ENCODE results near the gene ALDH1B1.

The ALDH1B1 gene

GRCh38 chr9:38417003-38417945 is 24.8 kb downstream of the ALDH1B1 start:
- no peak for DNase-seq

GRCh38 chr9:38418366-38418765 is 25.9 kb downstream of the ALDH1B1 start:
- DNase-seq, result no peak

GRCh38 chr9:38419181-38419580 is 26.7 kb downstream of the ALDH1B1 start:
- DNase-seq, result no peak

DNA sequence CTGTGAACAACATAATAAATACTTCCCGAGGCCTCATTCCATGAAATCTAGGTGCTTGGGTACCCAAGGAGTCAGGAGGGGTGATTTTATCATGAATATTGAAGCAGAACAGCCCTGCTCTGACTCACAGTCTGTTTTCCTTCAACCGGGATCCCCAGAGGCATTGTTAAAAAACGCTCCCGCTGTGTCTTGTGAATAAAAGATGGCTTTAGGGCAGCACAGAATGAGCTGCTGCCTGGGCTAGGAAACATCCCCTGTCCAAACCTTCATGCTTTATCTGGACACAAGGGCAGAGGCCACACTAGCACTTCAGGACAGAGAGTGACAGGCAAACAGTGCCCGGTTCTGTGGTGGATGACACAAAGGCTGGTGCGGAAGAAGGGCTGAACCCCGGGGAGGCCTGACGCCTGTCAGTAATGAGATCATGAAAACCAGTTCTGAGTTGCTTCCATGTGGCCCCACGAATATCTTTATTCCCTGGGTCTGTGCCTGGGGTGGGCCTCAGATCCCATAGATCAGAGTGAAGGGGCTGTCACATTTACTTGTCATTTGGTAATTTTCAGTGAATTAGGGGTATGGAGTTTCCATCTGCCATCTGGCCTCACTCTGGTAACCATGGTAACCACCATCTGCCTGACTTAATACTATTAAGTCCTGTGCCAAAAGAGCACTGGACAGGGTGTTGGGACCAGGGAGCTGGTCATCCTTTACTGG is 29.2 kb downstream of the ALDH1B1 start:
- no peak for DNase-seq

GRCh38 chr9:38422555-38423260 is 30.2 kb downstream of the ALDH1B1 start:
- DNase-seq, result no peak

GRCh38 chr9:38423273-38423972 is 30.9 kb downstream of the ALDH1B1 start:
- DNase-seq, result no peak

DNA sequence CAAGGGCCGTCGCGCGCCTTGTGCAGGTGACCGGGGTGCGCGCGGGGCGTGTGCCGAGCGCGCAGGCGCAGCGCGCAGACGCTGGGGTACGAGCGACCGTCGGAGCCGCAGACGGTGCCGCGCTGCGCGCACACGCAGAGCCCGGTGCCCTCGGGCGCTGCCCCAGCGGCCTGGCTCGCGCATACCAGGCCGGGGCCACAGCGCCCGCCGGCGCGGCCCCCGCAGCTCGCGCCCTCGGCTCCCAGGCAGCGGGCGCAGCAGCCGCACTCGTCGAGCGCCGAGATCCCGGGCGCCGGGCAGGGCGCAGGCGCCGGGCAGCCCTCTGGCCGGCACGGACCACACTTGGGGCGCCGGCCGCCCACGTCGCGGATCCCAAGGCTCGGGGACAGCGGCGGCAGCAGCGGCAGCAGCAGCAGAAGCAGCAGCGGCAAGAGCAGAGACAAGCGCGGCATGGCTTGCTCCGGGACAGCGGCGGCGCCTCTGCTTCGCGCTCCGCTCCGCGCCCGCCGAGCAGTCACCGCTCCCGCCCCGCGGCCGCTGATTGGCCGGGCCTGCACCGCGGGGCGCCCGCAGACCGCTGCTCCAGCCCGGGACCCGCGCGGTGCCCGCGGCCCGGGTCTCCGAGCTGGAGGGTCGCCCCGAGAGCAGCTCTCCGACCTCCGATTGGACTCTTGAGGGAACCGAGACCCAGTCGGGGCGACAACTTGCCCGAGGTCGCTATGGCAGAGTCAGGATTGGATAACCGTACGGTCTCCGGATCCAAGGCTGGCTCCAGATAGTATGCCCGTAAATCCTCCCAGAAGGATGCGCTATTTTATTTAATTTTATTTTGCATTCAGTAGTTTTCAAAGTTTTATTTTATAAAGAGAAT is 31.7 kb downstream of the ALDH1B1 start, which contains the start of gene IGFBPL1:
IGFBPL1 (minus strand) TSS at position 482 of the 871 bp plus-strand sequence; CDS start at position 452, 30 bp downstream.
- DNase-seq, result no peak

- no peak for DNase-seq
Observed at GRCh38 chr9:38424918-38425317, 32.4 kb downstream of the ALDH1B1 start.

DNA sequence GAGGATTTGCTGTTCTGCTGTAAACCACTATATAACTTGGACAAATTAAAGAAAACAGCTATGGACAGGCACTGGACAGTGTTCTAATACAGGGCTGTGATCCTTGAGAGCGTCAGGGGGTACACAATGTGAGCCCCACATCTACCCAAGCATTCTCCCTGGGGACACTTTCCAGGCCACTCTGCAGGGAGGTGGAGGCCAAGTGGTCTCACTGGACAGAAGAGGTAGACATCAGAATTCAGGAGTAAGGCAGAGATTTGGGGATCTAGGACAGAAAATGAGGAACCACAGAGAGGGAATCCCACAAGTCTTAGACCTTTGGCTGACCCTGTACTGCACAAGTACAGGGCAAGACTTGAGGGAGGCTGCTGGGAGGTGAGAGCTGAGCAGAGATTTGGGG is 35.6 kb downstream of the ALDH1B1 start:
- DNase-seq, result no peak

GRCh38 chr9:38431116-38431515 is 38.6 kb downstream of the ALDH1B1 start:
- DNase-seq, result no peak

- DNase-seq, result no peak
Observed at GRCh38 chr9:38432922-38433510, 40.5 kb downstream of the ALDH1B1 start.

DNA sequence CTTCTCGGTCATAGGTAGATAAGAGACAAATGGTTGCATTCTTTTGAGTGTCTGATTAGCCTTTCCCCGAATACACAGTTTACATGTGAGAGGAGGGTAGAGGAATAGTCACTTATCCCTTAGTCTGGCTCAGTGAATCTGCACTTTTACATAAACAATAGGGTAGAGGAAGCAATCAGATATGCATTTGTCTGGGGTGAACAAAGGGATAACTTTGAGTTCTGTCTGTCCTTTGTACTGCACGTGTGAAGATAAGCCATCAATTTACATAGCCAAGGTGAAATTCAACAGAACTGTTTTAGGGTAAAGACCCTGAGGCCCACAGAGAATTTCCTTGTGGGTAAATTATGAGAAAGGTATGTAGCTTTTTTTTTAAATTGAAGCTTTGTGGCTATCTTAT is 41.9 kb downstream of the ALDH1B1 start:
- DNase-seq, result no peak

DNA sequence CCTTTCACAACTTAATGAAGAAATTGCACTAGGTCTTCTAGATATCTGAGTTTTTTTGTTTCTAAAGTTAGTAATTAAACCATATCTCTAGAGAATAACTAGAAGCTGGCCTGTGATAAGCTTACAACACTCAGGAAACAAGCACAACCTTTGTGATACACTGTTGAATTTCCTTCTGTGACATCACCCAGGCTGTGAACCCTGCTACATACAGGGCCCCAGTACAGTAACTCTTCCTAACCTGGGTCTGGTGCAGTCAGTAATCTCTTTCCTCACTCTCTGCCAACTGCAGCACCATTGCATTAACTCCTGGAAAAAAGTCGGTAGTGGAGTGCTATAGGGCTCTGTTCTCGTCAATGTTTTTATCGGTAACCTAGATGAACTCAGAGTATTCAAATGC is 42.4 kb downstream of the ALDH1B1 start:
- DNase-seq, result no peak

GRCh38 chr9:38435521-38435920 is 43.0 kb downstream of the ALDH1B1 start:
- no peak for DNase-seq

DNA sequence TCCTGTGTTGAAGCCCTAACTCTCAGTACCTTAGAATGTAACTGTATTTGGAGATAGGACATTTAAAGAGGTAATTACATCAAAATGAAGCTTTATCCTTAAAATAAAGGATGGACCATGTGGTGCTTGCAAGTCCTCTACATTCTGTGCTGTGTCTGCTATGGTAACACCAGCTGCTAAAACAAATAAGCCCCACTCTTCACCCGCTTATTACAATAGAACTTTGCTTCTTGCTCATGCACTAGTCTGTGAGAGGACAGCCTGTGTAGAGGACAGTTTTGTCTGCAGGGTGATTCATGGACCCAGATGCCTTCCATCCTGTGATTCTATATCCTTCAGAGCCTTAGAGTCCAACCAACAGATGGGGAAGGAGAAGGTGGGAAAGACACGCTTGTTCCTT is 44.2 kb downstream of the ALDH1B1 start:
- DNase-seq, result no peak

- DNase-seq, result no peak
Observed at GRCh38 chr9:38437193-38437823, 44.8 kb downstream of the ALDH1B1 start.

GRCh38 chr9:38439291-38439915 is 46.9 kb downstream of the ALDH1B1 start:
- no peak for DNase-seq

GRCh38 chr9:38439916-38440301 is 47.4 kb downstream of the ALDH1B1 start:
- no peak for DNase-seq

- DNase-seq, result no peak
Observed at GRCh38 chr9:38440516-38440915, 48.0 kb downstream of the ALDH1B1 start.
